Mammary epithelial cell (primary cell): Measurements from ENCODE around the gene GRB10.

Source experiments
- CTCF ChIP-seq, 2 donors: IDR thresholded peaks in 1 of 2; conservative IDR thresholded peaks in 1 of 2; 2 replicates each; pipeline ENCODE4 v1.5.1; 2011 to 2012; ENCODE audit warnings: inconsistent platforms in 2 of 2, low read length in 2 of 2, mild to moderate bottlenecking in 2 of 2, control low read depth in 1 of 2, low read depth in 1 of 2; ENCODE audit not compliant: insufficient read depth in 1 of 2; ENCODE audit errors: extremely low read depth in 1 of 2
- EZH2 ChIP-seq: IDR thresholded peaks from 2 replicates; pipeline ENCODE4 v1.6.1; 2012; ENCODE audit warnings: low read length, inconsistent platforms, borderline replicate concordance

GRCh38 chr7:50822706-50823105 is 40.0 kb upstream of the GRB10 start:
- TF ChIP-seq CTCF (conservative IDR thresholded peaks at IDR 0.05 in 1 of 2, IDR thresholded peaks at IDR 0.05 in 1 of 2; ENCODE audit: extremely low read depth in 1 of 2, insufficient read depth in 1 of 2, low read depth in 1 of 2, low read length in 2 of 2) (no peak), EZH2 (no peak)
